K562 (cell line): ENCODE measurements around the gene TM4SF4. TPM values are rescaled to one million over a fixed set of nuclear protein-coding genes. Genes with fewer than 3 reads are reported as not detected.

Source experiments
- BCLAF1 ChIP-seq, 2 experiments: fragments of 450-650 bp in 1 of 2; IDR thresholded peaks; 2 replicates each; pipeline ENCODE4 v1.6.1; 2011 to 2017; ENCODE audit warnings: low read depth in 2 of 2, antibody characterized with exemption in 1 of 2, borderline replicate concordance in 1 of 2, low read length in 1 of 2, mild to moderate bottlenecking in 1 of 2, mixed read lengths in 1 of 2; ENCODE audit not compliant: control insufficient read depth in 1 of 2
- DDX20 ChIP-seq: fragments of 450-650 bp; IDR thresholded peaks from 2 replicates; pipeline ENCODE4 v1.6.1; 2016; ENCODE audit warnings: missing genetic modification characterization, low read depth, mild to moderate bottlenecking, missing compliant biosample characterization, moderate library complexity
- ETV5 ChIP-seq: sonication (generic); formaldehyde crosslinking; IDR thresholded peaks from 2 replicates; pipeline ENCODE4 v1.4.0; 2020; ENCODE audit warnings: low read depth, mild to moderate bottlenecking, missing genetic modification reagents
- FOXP1 ChIP-seq: sonication (generic); formaldehyde crosslinking; IDR thresholded peaks from 2 replicates; pipeline ENCODE4 v1.8.0; 2022; ENCODE audit warnings: mild to moderate bottlenecking, missing genetic modification reagents
- HNRNPL ChIP-seq: fragments of 200-400 bp; formaldehyde crosslinking; IDR thresholded peaks from 2 replicates; pipeline ENCODE4 v1.6.1; 2017; ENCODE audit warnings: low read depth, mild to moderate bottlenecking, low read length
- KDM1A ChIP-seq, 2 experiments: fragments of 450-650 bp; IDR thresholded peaks; 2 replicates each; pipeline ENCODE4 v1.6.1; 2016; ENCODE audit warnings: mild to moderate bottlenecking in 2 of 2
- POLR3A ChIP-seq: IDR thresholded peaks from 2 replicates; pipeline ENCODE4 v1.6.1; 2011; ENCODE audit warnings: borderline replicate concordance, mild to moderate bottlenecking, moderate library complexity; ENCODE audit not compliant: insufficient read length, insufficient read depth; ENCODE audit errors: extremely low read depth
- PURB ChIP-seq: sonication (generic); formaldehyde crosslinking; IDR thresholded peaks from 2 replicates; pipeline ENCODE4 v1.9.0; 2021; ENCODE audit warnings: low read depth, mild to moderate bottlenecking, missing genetic modification reagents
- SAFB ChIP-seq: fragments of 200-400 bp; formaldehyde crosslinking; IDR thresholded peaks from 2 replicates; pipeline ENCODE4 v1.6.1; 2017; ENCODE audit warnings: low read depth, low read length, borderline replicate concordance
- ZNF143 ChIP-seq: sonication (generic); formaldehyde crosslinking; IDR thresholded peaks from 2 replicates; pipeline ENCODE4 v1.9.0; 2022; ENCODE audit warnings: mild to moderate bottlenecking, missing genetic modification reagents
- ZNF436 ChIP-seq: fragments of 250-450, 450-650 bp; sonication (Bioruptor Pico); formaldehyde crosslinking; IDR thresholded peaks from 2 replicates; pipeline ENCODE4 v1.7.0; 2020; ENCODE audit warnings: mild to moderate bottlenecking
- polyA plus RNA-seq, 8 experiments: library from polyadenylated mRNA; depleted of rRNA in 4 of 8; stranded (reverse) in 5 of 8; unstranded in 3 of 8; fragments of >200 nt; fragmentation: Nextera tagmentation in 2 of 8; fragmentation: Illumina TruSeq in 1 of 8; extraction: Ambion mirVana in 2 of 8; extraction: Trizol in 1 of 8; gene quantifications; 2 replicates each; pipeline versions ENCODE4 v1.2.1 to v1.2.3, GENCODE V29; 2011 to 2014; ENCODE audit warnings: inconsistent platforms in 1 of 8, missing spikeins in 1 of 8
- total RNA-seq, 7 experiments: library from RNA; depleted of rRNA in 6 of 7; stranded (reverse); fragments of >200 nt in 6 of 7; fragmentation: Illumina TruSeq in 2 of 7; extraction: Trizol in 2 of 7; gene quantifications; 2 replicates each; pipeline versions ENCODE4 v1.2.1 to v1.2.3, GENCODE V29; 2011 to 2021; ENCODE audit warnings: low replicate concordance in 1 of 7

Gene TM4SF4
- total and polyA plus RNA-seq, 9 of the 15 experiments (the other 6 are each of a cell fraction or from before 2014, with no cell fraction given), result 0.31 TPM; not detected in 8

GRCh38 chr3:149506540-149506939, 32.0 kb downstream of the TM4SF4 start (continued):
- TF ChIP-seq BCLAF1 (IDR thresholded peaks at IDR 0.05; ENCODE audit: borderline replicate concordance in 1 of 2, control insufficient read depth in 1 of 2, low read depth in 2 of 2, low read length in 1 of 2), result no peak
- TF ChIP-seq HNRNPL, result no peak
- no peak for TF ChIP-seq PURB (CRISPR knock-in tag)
- TF ChIP-seq POLR3A, result no peak
- no peak for TF ChIP-seq ZNF143 (CRISPR knock-in tag)
- no peak for TF ChIP-seq DDX20 (tag)
- no peak for TF ChIP-seq SAFB
- no peak for TF ChIP-seq FOXP1 (CRISPR knock-in tag)
- TF ChIP-seq KDM1A (IDR thresholded peaks at IDR 0.05), result no peak
- no peak for TF ChIP-seq ETV5 (CRISPR knock-in tag)
- TF ChIP-seq ZNF436, result no peak
